Heart left ventricle (tissue), 13 donors: Measurements from ENCODE around the gene IRF2BPL.

Experiments
- POLR2A ChIP-seq, 2 donors: fragments of 450-650 bp; IDR thresholded peaks; one replicate each; pipeline ENCODE4 v1.6.1; 2017; ENCODE audit warnings: antibody characterized with exemption in 2 of 2, mild to moderate bottlenecking in 2 of 2, moderate library complexity in 2 of 2
- TF ChIP-seq, protein P1 (sequence below), 12 donors: fragments of 200-600 bp; sonication (generic) in 4 of 12; IDR thresholded peaks; one replicate each; pipeline versions ENCODE4 v1.5.0 to v1.8.0; 2018 to 2022; ENCODE audit warnings: antibody characterized with exemption in 12 of 12, mild to moderate bottlenecking in 5 of 12
- donor health status: ischemic (EF 13 %, LVEDD 7.1; RV severe dilation, severe dysfunction).
- donor health status: DM: no; HTN: yes; CAD: no.
- donor health status: DM: no; HTN: no; CAD: no.
- donor health status: ischemic (EF 25% LVEDD 6.9; RV normal size, moderate dysfunction).
- donor health status: ischemic (EF 25% LVEDD 5.7; RV mildly dilated, moderate dysfunction).
- donor health status: ischemic (EF 35%, LVEDD 5.7; RV mildly dilated, moderate dysfunction).
- donor health status: nonischemic (EF 11% LVEDD 7.7; RV severe dilation, severe dysfunction).
- donor health status: DM: yes; HTN: yes; CAD: no.
- donor health status: PGD.
- donor health status: ischemic (EF 29% LVEDD 5.4; RV normal size, mild dysfunction).
- donor health status: nonischemic (EF 23%, LVEDD 6.1; RV moderate dilation, normal function).

- TF ChIP-seq, protein P1, sequence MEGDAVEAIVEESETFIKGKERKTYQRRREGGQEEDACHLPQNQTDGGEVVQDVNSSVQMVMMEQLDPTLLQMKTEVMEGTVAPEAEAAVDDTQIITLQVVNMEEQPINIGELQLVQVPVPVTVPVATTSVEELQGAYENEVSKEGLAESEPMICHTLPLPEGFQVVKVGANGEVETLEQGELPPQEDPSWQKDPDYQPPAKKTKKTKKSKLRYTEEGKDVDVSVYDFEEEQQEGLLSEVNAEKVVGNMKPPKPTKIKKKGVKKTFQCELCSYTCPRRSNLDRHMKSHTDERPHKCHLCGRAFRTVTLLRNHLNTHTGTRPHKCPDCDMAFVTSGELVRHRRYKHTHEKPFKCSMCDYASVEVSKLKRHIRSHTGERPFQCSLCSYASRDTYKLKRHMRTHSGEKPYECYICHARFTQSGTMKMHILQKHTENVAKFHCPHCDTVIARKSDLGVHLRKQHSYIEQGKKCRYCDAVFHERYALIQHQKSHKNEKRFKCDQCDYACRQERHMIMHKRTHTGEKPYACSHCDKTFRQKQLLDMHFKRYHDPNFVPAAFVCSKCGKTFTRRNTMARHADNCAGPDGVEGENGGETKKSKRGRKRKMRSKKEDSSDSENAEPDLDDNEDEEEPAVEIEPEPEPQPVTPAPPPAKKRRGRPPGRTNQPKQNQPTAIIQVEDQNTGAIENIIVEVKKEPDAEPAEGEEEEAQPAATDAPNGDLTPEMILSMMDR (IDR thresholded peaks at IDR 0.05): no peak
- TF ChIP-seq POLR2A (IDR thresholded peaks at IDR 0.05): no peak
These were observed 29.6 kb downstream of the IRF2BPL start for GRCh38 chr14:76998910-76999309.
